ENCODE measurements around the gene ZNF493.

Gene ZNF493

DNA sequence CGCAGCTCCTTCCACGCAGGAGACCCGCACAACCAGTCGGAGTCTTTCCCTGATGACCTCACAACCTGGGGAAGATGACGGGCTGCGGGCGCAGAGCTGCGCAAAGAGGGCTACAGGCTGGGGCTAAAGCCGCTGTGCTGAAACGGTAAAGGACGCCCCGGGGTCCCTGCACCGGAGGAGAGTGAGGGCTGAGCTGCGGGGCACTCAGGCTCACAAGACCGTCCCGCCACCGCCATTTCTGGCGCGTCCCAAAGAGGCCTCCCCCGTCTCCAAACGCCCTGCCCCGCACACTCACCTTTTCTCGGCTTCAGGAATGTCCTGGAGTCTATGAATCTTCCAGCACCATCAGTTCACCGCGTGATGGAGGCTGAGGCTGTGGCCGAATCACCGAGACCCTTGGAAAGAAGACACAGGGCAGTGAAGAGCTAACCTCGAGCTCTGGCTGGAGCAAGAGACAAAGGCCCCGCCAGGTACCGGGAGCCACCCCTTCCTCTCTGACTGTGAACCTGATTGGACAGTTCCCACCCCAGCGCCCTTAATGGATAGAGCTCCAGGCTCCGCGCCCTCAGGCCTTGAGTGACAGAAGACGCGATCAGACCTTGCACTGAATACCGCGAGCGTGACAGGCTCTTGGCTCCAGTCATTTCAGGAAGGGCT is 66.6 kb downstream of the ZNF493 start:
- no peak for DNase-seq

DNA sequence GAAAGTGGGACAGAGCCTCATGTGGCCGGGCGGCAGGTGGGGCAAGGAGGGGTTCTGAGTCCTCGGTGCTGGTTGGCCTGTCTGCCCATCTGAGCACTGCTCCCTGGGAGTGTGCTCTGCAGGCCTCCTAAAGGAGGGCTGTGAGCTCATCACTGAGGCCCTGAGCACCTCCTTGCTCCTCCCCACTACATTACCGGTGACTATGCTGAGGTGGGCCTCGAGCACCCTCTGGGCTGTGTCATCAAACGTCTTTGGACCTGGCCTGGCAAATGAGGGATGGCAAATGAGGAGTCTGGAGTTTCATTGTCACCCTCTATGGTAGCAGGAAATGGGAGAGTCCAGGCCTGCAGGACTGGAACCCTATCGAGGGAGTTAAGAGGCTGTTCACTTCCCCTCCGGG is 69.7 kb downstream of the ZNF493 start:
- no peak for DNase-seq

DNA sequence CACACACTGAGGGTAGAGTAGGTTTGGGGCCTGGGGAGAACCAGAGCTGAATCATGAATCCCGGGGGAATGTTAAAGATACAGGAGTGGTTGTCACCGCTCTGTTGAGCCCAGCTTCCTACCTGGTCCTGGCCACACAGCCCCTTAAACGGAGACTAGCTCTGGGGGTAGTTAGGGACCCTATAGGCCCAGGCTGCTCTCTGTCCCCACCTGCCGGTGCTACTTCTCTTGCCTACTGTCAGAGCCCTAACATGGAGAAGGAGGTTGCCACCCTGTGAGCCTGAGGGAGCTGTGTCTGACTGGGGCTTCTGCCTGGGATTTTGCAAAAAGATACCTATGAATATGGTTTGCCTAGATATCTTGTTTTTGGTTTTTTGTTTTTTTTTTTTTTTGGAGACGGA is 71.9 kb downstream of the ZNF493 start:
- no peak for DNase-seq

DNA sequence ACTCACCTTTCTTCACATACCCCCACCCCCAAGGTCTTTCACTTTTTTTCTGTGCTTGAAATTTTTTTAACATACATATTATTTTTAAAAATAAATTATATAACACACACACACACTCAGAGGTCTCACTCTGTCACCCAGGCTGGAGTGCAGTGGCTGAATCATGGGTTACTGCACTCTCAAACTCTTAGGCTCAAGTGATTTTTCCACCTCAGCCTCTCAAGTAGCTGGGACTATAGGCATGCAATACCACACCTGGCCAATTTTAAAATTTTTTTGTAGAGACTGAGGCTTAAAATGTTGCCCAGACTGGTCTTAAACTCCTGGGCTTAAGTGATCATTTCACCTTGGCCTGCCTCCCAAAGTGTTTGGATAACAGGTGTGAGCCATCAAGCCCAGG is 75.6 kb downstream of the ZNF493 start:
- no peak for DNase-seq

DNA sequence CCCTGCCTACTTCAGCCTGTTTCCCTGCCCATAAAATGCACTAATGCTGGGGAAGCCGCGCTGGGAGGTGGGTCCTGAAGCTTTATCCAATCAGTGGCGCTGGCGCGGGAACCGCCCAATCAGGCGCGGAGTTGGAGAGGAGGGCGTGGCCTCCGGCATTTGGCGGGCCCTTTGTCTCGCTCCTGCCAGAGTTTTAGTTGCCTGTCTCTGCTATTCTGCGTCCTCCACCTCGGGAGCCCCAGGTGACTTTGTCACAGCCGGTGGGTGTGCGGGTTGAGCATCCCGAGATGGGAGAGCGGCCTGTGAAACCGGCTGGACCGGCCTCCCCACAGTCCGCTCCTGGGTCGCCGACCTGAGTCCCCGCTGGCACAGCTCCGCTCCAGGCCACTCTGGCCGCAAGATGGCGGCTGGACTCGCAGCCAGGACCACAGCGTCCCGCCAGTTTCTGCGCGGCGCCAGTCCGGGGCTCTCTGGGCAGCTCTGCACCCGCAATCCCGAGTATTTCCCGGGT is 77.8 kb downstream of the ZNF493 start:
- DNase-seq = no peak
